GM12872 (cell line): Measurements from ENCODE around the gene UBAC2.

Source experiments
- TF ChIP-seq, protein P1 (sequence below): IDR thresholded peaks from 3 replicates; pipeline ENCODE4 v1.5.1; 2011; ENCODE audit warnings: low read depth, mild to moderate bottlenecking, low read length, moderate library complexity; ENCODE audit not compliant: insufficient read depth

Gene UBAC2

DNA sequence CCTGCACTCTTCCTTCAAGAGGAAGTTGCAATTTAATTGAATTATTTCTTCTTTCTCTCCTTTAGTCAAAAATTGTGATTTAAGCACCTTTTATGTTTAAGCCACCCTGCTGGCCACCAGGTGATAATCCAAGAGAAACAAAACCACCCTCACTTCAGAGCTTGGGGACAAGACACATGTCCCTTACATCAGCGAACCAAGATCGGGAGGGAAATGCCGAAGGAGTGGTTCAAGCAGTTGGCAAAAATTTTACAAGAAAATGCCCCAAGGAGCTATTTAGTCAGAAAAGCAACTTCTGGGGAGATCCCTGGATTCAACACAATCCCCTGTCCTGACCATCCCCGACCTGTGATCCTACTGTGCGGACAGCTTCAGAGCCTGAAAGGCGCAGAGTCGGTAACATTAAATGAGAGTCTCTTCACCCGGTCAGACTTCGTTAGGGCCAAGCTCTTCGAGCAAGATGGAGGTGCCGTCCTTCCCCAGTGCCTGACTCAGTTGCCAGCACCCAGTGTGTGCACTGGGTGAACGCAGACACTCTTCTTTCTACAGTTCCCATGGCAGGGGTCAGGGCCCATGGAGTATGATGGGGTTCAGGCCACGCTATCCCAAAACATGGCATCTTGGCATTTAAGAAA is 222.0 kb downstream of the UBAC2 start:
- TF ChIP-seq, protein P1, sequence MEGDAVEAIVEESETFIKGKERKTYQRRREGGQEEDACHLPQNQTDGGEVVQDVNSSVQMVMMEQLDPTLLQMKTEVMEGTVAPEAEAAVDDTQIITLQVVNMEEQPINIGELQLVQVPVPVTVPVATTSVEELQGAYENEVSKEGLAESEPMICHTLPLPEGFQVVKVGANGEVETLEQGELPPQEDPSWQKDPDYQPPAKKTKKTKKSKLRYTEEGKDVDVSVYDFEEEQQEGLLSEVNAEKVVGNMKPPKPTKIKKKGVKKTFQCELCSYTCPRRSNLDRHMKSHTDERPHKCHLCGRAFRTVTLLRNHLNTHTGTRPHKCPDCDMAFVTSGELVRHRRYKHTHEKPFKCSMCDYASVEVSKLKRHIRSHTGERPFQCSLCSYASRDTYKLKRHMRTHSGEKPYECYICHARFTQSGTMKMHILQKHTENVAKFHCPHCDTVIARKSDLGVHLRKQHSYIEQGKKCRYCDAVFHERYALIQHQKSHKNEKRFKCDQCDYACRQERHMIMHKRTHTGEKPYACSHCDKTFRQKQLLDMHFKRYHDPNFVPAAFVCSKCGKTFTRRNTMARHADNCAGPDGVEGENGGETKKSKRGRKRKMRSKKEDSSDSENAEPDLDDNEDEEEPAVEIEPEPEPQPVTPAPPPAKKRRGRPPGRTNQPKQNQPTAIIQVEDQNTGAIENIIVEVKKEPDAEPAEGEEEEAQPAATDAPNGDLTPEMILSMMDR, result no peak

DNA sequence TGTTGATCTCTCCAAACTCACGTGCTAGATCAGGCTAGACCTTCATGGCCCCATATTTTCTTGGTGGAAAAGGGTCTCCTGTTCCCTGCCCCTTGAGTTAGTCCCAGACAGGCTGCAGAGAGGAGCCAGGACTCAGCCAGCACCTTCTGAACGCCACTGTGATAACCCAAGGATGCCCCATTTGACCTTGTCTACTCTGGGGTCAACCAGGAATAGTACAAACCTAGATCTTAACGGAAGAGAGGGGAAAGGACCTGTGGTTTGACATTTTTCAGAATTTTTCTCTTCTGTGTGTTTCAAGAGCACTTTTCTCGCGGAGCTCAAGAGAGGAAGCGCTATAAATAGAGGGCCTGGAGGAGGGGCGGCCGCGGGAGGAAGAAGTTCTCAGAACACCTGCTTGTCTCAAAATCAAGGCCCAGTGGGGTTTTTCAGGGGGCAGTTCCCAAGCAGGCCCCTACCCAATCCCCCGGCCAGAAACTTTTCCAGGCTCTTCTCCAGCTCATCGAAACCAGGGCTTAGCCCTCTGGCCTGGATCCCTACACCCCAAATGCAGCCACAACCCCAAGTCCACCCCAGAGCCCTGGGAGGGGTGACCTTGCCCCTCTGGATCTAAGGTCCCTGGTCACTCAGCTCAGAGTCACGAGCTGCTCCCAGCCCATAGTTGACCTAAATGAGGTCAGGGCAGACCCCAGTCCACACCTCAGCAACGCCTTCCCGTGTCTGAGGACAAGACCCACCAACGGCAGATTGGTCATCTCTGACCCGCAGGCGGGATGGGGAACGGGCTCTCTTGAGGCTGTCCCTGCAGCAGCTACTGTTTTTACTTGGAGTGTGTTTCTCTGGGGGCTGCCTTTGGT is 225.1 kb downstream of the UBAC2 start:
- TF ChIP-seq, protein P1, result no peak

DNA sequence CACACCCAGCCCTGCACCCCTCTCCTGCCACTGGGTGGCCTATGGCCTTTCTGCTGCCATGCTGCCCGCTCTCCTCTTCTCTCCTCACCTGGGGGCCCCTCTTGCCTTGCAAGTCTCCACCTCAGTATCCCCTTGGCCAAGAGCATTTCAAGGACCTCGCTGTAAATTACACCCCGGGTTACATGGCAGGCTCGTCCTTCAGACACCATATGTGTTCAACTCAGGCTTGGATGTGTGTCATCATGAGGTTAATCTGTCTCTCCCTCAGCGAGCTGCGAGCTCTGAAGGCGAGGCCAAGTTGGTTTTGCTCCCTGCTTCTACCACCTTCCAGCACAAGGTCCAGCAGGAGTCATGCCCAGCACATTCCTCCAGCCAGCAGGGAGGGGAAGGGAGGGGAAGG is 225.8 kb downstream of the UBAC2 start:
- TF ChIP-seq, protein P1, result no peak

DNA sequence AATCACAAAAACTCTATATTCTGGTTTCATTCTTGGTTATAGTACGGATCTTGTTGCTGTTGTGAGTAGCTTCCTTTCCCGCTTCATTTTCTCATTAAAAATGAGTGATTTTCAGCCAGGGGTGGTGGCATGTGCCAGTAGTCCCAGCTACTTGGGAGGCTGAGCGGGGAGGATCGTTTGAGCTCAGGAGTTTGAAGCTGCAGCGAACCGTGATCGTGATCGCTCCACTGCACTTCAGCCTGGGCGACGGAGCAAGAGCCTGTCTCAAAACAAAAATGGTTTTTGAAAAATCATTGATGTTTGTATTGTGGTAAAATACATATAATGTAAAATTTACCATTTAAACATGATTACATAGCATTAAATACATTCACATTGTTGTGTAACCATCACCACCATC is 229.0 kb downstream of the UBAC2 start:
- TF ChIP-seq, protein P1, result no peak

DNA sequence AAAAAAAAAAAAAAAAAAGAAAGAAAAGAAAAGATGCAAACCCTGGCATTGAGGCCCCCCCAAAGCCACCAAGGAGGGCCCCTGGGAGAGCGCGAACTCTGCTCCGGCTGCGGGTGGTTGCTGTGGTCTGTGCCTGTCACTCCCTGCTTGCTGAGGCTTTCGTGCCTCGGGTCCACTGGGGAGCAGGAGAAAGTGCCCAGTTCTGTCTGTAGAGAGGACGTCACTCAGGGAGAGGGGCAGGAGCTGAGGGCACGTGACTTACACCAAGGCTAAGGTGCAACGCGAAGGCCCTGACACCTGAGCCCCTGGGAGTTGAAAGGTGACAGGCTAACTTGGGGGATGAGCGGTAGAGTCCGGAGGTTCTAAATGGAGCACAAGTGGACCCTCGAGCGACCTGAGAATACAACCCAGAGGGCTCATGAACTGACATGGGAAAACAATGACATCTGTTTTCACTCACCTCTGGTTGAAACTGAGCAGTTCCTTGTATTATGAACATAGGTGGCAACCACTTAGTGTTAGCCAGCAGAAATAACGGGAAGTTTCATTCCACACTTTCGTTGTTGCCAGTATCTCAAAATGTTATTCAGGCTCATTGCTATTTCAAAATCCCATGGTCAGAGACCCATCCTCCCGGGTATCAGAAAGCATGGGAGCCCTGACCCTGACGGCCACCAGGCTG is 231.4 kb downstream of the UBAC2 start:
- TF ChIP-seq, protein P1, result no peak

DNA sequence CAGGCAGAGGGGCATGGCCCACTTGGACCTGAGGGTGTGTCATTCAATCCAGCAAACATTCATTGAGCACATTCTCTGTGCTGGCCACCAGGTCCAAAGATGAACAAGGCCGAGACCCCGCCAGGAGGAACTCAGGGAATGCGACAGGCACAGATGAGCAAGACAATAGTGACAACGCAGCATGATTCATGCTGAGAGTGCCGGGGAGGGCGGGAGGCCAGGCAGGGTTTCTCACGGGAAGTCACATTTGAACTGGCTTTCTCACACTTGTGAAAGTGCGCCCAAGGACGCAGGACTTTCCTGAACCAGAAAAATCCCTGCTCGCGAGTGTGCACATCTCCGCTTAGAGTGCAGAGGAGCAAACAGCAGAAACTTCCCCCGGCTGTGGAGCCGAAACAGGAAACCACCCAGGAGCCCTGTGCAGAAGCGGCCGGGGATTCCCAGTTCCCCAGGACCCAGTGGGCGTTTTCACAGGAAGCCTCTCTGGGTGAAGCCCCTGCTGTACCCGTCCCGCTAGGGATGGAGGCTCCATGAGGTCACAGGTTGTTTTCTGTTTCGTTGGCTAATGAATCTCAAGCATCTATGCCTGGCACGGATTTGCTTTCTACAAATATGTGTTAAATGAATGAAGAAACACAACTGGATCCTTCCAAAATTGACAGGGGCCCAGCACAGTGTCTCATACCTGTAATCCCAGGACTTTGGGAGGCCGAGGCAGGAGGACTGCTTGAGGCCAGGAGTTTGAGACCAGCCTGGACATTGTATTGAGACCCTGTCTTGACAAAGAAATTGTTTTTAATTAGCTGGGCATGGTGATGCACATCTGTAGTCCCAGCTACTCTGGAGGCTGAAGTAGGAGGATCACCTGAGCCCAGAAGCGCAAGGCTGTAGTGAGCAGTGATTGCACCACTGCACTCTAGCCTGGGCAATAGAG is 232.2 kb downstream of the UBAC2 start:
- TF ChIP-seq, protein P1, result no peak
